Measurements from ENCODE around the gene SH2D3C.
"Not testable (repeated sequence)": the region's sequence is repeated elsewhere in the genome, so short reads cannot be mapped to it uniquely, and the experiment has no call there.

The SH2D3C gene

DNA sequence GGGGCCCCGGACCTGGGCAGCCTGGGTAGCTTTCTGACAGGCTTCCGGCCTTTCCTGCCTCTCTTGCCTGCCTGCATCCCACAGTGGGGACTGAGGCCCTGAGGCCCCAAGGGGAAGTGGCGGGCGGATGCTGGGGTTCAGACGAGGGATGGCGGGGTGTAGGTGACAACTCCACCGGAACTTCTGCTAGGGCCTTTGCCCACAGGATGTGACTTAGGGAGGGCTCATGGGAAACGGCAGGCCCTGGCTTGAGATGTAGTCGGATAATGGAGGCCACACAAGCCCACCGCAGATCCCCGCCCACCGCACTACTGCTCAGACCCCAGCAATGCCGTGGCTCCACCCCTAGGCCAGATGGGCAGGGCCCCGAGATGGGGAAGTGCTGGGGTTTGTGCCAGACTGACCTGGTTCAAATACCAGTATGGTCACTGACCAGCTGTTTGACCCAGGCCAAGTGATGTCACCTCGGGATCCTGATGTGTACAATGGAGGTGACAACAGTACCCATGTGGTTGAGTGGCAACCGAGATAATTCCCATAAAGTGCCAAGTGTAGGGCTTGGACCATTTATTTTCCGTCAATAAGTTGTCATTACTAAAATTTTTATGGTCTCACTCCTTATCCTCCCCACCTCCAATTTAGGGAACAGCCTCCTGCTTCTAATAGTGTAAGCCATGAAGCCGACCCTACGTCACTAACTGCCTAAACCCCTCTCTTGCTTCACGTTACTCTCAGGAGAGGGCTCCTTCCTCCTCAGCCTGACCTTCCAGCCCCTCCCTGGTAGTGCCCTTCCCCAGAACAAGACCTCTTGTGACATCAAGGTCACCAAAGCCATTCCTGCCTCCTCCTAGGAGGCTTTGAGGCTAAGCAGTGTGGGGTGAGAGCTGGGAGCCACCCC lies 4.9 kb upstream of the SH2D3C start:
- DNase-seq (ENCODE audit: low spot score): no peak

DNA sequence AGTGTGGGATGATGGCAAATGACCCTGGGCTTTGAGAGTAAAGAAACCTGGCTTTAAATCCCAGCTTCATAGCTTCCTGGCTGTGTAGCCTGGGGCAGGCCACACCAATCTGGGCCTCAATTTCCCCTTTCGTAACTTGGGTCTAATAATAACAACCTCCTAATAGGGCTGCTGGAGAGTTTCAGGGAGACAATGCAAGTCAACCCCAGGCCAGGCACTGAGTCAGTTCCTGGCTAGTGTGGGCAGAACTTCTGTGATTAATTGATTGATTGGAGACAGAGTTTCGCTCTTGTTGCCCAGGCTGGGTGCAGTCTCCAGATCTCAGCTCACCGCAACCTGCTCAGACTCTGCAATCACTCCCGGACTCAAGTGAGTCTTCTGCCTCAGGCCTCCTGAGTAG lies 3.3 kb upstream of the SH2D3C start:
- DNase-seq (ENCODE audit: low spot score): no peak

DNA sequence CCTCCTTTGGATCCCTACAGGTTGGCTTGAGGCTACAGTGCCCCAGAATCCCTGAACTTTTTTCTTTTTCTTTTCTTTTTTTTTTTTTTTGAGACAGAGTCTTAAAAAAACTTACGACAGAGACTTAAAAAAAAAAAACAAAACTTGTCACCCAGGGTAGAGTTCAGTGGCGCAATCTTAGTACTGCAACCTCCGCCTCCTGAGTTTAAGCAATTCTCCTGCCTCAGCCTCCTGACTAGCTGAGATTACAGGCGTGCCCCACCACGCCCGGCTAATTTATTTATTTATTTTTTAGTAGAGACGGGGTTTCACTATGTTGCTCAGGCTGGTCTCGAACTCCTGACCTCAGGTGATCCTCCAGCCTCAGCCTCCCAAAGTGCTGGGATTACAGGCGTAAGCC lies 2.4 kb upstream of the SH2D3C start:
- not testable (repeated sequence) for DNase-seq (ENCODE audit: low spot score)

DNA sequence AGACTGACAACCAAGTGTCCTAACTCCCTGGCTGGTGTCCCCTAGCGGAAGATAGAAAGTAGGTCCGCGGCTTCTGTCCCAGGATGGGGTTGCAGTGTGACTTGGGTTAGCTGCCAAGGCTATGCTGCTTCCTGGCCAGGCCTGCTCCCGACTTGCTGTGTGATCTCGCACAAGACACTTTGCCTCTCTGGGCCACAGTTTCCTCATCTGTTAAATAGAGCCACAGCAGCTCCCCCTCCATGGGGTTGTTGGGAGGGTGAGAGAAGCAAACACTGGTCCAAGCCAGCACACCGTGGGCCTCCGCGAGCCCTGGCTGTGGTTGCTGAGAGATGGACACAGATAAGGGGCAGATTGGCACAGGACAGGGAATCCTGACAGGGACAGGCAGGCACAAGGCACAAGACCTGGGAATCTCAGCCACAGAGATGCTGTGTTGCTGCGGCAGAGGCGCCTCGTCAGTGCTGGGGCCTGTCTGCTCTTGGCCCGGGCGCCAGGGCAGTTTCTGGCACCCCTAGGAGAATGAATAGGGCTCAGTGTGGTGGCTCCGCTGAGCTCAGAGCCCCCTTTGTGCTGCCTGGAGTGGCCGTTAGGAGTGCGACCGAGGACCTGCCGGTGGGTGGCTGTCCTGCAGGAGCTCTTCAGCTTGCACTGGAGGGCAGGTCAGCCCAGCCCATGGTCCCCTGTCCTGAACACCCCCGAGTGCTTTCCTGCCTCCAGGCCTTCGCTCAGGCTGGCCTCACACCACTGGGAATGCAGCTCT lies 1.8 kb upstream of the SH2D3C start:
- DNase-seq (ENCODE audit: low spot score): no peak

DNA sequence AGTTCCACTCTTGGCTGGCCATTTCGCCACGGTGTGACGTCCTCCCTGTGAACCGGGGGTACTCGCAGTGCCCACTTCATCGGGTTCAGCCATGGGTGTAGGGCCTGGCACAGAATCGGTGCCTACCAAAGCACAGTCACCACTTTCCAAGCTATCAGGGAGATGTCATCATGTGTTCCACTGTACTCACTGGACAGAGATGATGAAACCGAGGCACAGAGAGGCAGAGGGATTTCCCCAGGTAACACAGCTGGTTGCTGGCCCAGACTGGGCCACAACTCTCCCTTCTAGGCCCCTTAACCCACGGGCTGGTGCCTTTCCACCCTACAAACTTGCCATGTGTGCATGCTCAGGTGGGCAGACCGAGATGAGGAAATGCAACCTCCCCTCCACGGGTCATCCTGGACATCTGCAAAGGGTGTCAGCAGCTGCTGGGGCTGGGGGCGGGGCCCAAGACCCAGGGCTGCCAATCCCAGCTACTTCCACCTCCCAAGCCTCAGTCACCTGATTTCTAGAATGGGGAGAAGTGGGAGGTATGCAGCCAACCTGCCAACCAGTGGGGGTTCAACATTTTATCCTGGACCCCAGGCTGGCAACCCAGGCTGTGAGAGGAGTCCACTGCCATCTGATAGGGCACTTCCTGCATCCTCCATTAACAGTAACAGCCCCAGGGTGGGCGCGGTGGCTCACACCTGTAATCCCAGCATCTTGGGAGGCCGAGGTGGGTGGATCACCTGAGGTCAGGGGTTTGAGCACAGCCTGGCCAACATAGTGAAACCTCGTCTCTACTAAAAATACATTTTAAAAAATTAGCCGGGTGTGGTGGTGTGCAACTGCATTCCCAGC lies 893 bp upstream of the SH2D3C start:
- DNase-seq (ENCODE audit: low spot score): no peak

DNA sequence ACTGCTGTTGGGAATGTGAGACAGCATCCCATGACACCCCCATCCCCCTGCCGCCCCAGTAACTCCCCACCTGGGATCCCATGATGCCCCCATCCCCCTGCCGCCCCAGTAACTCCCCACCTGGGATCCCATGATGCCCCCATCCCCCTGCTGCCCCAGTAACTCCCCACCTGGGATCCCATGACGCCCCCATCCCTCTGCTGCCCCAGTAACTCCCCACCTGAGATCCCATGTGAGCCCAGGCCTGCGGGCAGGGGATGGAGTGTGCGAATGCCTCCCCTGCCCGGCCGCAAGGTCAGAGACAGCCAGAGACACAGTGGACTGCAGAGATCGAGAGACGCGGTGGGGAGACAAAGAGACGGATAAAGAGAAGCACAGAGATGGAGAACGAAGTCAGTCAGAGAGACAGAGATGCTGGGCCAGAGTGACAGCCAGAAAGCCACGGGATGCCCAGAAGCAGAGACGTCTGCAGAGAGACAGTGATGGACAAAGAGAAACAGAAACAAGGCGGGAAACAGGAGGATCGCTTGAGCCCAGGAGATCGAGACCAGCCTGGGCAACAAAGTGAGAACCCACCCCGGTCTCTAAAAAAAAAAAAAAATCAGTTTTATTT lies 992 bp downstream of the SH2D3C start:
- DNase-seq (ENCODE audit: low spot score): no peak

DNA sequence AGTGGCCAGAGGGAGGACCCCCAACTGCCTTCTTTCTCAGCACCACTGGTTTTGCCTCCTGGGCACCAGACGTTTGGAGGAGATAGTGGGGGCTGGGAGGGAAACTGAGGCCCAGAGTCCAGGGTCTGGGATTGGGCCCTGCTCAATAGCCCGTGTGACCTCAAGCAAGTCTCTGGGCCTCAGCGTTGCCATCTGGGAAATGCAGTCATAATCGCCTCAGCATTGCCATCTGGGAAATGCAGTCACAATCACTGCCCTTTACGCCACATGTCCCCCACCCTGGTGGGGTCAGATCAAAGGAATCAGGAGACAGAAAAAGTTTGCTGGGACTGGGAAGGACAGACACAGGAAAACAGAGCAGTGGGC lies 1.6 kb downstream of the SH2D3C start:
- no peak for DNase-seq (ENCODE audit: low spot score)

DNA sequence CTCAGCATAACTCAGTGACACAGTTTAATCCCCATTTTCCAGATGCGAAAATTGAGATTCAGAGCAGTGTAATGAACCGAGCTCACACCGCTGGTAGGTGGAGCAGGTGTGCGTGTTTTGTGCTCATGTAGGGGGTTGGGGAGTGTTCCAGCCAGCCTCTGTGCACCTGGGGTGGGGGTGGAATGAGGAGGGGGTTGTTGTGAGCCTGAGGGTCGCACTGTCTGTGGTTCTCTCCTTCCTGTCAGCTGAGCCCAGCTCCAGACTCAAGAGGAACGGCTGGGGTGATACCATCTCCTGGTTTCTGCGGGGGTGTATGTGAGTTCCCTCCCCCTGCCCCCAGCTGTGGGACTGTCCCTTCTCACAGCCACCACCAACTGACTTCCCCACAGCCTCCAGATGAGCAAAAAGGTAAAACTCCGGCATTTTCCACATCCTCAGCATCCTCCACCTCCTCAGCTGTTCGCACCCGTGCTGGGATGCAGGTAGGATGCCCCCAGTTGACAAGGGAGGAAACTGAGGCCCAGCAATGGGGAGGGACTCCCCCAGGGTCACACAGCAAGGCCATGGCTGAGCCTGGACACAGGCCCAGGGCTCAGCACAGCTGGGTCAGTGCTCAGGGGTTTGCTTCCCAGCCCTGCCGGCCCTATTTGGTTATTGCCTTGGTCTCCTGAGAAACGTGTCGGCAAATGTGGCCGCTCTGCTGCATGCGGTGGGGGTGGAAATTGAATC lies 2.1 kb downstream of the SH2D3C start:
- DNase-seq (ENCODE audit: low spot score): no peak

DNA sequence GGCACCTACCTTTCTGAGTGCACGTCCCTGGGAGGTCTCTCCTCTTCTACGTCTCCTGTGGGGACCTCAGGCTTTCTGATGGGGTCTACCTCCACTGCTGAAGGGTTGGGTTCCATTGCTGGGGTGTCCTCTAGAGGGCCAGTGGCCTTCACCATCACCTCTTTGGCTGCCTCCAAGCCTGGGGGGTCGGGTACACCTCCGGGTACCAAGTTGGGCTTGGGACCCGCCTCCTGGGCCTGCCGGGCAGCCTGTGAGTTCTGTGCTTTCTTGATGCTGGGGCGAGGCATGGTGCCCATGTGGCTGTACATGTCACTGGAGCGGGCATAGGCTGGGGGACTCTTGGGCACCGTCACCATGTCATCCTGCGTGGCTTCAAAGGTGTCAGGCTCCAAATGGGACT lies 4.5 kb downstream of the SH2D3C start:
- DNase-seq (ENCODE audit: low spot score): no peak

DNA sequence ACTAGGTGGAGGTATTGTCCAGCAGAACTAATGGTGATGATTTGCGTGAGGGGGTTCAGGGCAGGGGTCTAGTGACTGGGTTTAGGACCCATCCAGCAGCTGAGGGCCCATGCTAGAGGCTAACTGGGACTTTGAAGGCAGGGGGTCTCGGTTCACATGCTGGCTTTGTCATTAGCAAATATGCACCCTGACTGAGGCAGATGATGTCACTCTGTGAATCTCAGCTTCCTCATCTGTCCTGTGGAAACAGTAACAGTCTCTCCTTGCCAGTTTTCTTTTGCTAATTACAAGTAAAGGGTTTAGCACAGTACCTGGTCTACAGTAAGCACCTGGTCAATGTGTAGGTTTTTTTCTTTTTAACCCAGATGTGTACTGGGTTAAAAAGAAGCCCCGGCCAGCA lies 5.2 kb downstream of the SH2D3C start:
- no peak for DNase-seq (ENCODE audit: low spot score)

DNA sequence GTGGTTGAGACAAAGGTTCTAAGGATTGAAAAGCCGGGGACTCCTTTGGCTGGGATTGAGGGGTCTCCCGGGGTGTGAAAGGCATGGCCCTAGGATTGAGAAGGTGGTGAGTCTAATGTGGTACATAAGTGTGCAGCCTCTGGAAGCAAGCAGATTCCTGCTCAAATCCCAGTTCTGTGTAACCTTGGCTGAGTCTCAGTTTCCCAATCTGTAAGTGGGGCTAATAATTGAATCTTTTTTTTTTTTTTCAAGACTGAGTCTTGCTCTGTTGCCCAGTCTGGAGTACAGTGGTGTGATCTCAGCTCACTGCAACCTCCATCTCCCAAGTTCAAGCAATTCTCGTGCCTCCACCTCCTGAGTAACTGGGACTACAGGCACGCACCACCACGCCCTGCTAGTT lies 5.9 kb downstream of the SH2D3C start:
- no peak for DNase-seq (ENCODE audit: low spot score)

DNA sequence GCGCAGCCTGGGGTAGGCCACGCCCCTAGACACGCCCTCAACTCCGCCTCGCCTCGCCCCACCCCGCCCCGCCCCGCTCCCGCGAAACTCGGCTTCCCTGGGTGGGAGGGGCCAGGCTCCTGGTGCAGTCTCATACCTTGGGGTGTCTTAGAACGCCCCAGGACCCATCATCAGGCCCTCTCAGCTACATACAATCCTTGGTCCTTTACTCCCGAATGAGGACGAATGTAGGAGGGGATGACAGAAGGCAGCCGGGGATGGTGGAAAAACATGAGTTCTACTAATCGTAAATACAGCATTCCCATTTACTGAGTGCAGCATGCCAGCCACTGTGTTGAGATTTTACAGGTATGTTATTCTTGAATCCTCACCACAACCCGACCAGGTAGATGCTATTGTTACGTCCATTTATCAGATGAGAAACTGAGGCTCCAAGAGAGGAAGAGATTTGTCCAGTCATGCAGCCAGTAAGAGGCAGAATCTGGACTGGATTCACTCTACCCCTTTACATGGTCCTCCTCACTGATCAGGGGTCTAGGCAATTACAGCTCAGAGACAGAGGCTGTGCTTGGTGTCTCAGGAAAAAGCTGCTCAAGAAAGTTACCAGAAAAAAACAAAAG lies 6.8 kb downstream of the SH2D3C start:
- no peak for DNase-seq (ENCODE audit: low spot score)

DNA sequence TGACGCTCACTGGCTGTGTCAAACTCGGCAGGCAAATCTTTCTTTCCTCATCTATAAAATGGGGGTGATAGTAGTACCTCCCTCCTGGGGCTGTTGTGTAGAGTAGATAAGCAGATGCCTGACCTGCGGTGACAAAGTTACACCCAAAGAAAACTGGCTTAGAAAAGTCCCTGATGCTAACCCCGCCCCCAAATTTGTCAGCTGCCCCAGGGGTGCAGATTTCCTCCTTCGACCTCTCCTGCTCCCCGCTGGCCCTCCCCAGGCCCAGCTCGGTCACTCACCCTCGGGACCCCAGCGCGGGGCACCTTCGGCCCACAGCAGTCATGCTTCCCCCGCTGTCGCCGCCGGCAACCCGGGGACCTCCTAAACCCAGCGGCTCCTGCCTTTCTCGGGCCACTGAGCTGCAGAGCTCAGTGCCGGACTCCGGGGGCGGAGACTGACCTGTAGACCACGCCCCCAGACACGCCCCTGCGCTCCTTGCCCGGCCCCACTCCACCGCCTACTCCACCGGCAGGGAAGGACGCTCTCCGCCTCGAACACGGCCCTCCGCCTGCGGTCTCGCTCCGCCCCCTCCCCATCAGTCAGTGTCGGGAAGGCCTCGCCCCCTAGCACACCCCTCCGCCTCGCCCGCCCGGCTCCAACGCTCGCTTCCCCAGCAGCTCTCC lies 7.4 kb downstream of the SH2D3C start:
- DNase-seq (ENCODE audit: low spot score): peak; percentile 97

DNA sequence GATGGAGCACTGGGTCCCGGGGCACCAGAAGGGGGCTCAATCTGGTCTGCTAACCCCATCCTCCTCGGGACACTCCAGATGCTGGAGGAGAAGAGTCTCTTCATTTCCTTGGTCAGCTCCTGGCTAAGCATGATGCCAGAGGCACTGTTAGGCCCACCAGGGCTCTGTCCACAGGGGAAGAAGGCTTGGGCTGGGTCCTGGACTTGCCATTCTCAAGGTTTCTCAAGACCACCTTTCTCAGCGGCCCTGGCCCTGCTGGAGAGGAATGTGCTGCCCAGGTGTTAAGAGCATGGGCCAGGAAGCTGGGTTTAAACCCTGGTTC lies 7.9 kb downstream of the SH2D3C start:
- DNase-seq (ENCODE audit: low spot score): no peak

DNA sequence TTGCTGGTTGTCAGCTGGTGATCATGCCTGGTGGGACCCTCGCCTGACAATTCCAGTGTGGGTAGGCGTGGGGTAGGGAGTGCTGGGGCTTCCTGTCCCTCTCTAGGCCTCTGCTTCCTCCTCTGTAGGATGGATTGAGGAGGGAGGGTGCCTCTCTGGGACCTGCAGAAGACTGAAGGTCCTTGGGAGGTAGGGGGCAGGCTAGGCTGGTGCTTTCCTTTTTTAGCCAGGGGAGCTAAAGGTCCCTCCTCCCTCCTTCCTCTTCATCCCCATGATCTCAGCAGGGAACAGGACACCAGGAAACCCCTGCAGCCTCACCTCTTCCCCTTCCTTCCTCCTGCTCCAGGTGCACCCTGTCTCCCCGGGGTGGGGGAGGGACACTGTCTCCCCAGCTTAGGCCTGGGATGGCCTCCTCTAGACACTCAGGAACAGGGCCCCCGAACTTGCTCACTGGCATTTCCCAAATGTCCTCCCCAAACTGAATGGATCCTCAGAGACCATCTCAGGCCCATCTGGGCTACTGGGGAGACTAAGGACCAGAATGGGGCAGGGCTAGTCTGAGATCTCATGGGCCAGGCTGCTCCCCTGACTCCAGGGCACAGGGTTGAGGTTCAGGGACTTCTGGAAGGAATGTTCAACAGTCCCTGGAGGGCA lies 8.4 kb downstream of the SH2D3C start:
- no peak for DNase-seq (ENCODE audit: low spot score)

DNA sequence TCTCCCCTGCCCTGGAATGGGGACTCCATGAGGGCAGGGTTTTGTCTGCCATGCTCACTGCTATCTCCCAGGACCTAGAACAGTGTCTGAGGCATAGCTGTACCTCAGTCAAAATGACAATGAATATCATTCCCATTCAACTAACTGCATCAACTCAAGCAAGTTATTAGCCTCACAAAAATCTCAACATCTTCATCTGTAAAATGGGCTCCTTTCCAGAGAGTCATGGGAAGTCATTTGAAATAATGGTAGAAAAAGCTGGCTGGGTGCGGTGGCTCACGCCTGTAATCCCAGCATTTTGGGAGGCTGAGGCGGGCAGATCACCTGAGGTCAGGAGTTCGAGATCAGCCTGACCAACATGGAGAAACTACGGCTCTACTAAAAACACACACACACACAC lies 9.4 kb downstream of the SH2D3C start:
- DNase-seq (ENCODE audit: low spot score): no peak

DNA sequence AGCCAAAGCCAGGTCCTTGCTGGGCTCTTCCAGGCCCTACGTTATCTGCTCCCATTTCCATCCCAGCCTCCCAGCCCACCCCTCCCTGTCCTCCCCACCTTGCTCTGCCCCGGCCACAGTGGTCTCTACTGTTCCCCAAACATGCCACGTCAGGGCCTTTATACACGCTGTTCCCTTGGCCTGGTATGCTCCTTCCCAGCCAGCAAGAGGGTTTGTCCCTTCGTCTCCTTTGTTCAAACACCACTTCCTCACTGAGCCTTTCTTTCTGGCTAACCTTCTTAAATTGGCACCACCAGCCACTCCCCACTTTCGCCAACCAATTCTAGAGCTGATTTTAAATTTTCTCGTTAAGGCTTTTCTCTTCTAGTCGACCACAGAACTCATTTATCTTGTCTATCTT lies 9.8 kb downstream of the SH2D3C start:
- no peak for DNase-seq (ENCODE audit: low spot score)

DNA sequence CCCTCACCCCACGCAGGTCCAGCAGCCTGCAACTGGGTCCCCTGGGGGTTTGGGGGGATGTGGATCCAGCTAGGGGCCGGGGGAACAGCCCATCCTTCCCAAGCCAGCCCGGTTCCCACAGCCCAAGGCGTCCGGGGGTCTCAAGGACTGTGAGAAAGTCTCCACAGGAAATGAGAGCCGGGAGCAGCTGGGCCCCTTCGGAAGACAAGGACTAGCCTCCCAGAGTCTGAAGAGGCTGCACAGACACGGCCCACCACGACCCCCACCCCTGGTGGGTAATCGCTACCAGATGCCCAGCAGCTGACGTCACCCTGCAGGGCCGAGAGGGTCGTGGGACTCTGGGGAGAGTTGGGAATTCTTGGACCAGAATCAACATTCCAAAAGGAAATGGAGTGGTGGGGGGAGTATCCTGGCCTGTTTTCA lies 10.5 kb downstream of the SH2D3C start:
- DNase-seq (ENCODE audit: low spot score): no peak

DNA sequence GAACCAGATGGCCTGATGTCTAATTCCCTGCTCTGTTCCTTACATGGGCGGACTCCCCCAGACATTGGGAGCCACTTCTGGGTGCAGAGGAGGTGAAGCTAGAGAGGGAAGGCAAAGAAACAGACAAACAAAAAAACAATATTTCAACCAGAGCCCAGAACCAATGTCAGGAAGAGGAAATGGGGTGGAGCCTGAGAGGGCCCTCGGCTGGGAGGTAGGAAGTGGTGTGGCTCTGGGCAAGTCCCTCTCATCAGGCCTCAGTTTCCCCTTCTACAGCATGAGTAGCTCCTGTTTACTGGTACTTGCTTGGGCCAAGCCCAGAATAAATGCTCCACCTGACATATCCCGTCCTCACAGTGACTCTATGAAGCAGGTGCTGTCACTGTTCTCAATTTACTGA lies 11.1 kb downstream of the SH2D3C start:
- DNase-seq (ENCODE audit: low spot score): no peak

DNA sequence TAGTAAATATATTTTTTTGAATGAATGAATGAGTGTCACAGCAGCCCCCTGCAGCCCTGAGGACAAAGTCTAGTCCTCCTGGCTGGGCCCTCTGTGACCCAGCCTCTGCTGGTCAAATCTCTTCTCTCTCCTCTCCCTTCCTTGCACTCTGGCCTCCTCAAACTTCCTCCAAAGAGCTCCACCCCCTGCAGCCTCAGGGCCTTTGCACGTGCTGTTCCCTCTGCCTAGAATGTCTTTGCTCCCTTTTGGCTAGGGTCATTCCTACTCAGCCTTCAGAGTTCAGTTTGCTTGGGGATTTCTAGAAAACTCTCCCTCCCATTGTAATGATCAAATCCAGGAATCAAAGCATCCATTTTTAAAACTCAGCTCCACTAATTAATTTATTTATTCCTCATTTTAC lies 13.0 kb downstream of the SH2D3C start:
- DNase-seq (ENCODE audit: low spot score): no peak

All from LoVo (cell line).